Vagina (tissue), 2 donors: ENCODE data around the gene MAFF.

Experiments
- POLR2A ChIP-seq, 2 donors: fragments of 450-650 bp; IDR thresholded peaks; one replicate each; pipeline ENCODE4 v1.6.1; 2017; ENCODE audit warnings: antibody characterized with exemption in 2 of 2, mild to moderate bottlenecking in 2 of 2, moderate library complexity in 2 of 2
- POLR2AphosphoS5 ChIP-seq, 2 donors: sonication (generic); formaldehyde crosslinking; IDR thresholded peaks; one replicate each; pipeline ENCODE4 v1.9.0; 2017; ENCODE audit warnings: antibody characterized with exemption in 2 of 2, mild to moderate bottlenecking in 2 of 2, low read depth in 1 of 2; ENCODE audit not compliant: insufficient read depth in 1 of 2
- TF ChIP-seq, protein P1 (sequence below), 3 experiments: fragments of 450-650 bp in 2 of 3; fragments of 200-600 bp in 1 of 3; sonication (generic) in 1 of 3; IDR thresholded peaks; one replicate each; pipeline ENCODE4 v1.5.1; 2017 to 2019; ENCODE audit warnings: antibody characterized with exemption in 3 of 3, mild to moderate bottlenecking in 2 of 3, moderate library complexity in 2 of 3

DNA sequence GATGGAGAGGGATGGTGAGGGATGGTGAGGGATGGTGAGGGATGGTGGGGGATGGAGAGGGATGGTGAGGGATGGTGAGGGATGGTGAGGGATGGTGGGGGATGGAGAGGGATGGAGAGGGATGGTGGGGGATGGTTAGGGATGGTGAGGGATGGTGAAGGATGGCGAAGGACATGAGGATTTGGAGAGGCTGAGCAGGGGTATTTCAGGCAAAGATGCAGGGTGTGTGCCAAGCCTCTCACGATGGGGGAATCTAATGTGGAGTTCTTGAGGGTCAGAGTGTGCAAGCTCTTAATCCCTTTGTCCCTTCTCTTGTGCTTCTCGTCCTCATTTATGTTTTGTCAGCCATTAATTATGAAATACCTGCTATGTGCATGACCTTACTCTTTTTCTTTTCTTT lies 12.7 kb upstream of the MAFF start:
- no peak for TF ChIP-seq POLR2AphosphoS5 (IDR thresholded peaks at IDR 0.05; ENCODE audit: insufficient read depth in 1 of 2, low read depth in 1 of 2)
- TF ChIP-seq POLR2A (IDR thresholded peaks at IDR 0.05) = no peak
- TF ChIP-seq, protein P1, sequence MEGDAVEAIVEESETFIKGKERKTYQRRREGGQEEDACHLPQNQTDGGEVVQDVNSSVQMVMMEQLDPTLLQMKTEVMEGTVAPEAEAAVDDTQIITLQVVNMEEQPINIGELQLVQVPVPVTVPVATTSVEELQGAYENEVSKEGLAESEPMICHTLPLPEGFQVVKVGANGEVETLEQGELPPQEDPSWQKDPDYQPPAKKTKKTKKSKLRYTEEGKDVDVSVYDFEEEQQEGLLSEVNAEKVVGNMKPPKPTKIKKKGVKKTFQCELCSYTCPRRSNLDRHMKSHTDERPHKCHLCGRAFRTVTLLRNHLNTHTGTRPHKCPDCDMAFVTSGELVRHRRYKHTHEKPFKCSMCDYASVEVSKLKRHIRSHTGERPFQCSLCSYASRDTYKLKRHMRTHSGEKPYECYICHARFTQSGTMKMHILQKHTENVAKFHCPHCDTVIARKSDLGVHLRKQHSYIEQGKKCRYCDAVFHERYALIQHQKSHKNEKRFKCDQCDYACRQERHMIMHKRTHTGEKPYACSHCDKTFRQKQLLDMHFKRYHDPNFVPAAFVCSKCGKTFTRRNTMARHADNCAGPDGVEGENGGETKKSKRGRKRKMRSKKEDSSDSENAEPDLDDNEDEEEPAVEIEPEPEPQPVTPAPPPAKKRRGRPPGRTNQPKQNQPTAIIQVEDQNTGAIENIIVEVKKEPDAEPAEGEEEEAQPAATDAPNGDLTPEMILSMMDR (IDR thresholded peaks at IDR 0.05) = no peak
